SK-MEL-5 (cell line): ENCODE results near the gene BAMBI. TPM values are rescaled to one million over a fixed set of nuclear protein-coding genes. Genes with fewer than 3 reads are reported as not detected.

Experiments used
- DNase-seq: peaks from one replicate; pipeline ENCODE4 v3.0.0-alpha.2; 2016; ENCODE audit warnings: low read depth, low spot score
- in situ Hi-C: cut with HindIII; loops from 2 replicates; pipeline ENCODE4 v1.10.0; 2016; ENCODE audit warnings: low sequenced_read_pairs, high pct_unique_total_duplicates, low pct_unique_long_range_greater_than_20kb
- total RNA-seq: library from RNA; depleted of rRNA; stranded (reverse); fragments of >200 nt; shearing (Covaris generic); gene quantifications from 2 replicates; pipeline ENCODE4 v1.2.3, GENCODE V29; 2014

Gene BAMBI
- total RNA-seq, 1 experiment from 2014 or later, result 335 TPM

DNA sequence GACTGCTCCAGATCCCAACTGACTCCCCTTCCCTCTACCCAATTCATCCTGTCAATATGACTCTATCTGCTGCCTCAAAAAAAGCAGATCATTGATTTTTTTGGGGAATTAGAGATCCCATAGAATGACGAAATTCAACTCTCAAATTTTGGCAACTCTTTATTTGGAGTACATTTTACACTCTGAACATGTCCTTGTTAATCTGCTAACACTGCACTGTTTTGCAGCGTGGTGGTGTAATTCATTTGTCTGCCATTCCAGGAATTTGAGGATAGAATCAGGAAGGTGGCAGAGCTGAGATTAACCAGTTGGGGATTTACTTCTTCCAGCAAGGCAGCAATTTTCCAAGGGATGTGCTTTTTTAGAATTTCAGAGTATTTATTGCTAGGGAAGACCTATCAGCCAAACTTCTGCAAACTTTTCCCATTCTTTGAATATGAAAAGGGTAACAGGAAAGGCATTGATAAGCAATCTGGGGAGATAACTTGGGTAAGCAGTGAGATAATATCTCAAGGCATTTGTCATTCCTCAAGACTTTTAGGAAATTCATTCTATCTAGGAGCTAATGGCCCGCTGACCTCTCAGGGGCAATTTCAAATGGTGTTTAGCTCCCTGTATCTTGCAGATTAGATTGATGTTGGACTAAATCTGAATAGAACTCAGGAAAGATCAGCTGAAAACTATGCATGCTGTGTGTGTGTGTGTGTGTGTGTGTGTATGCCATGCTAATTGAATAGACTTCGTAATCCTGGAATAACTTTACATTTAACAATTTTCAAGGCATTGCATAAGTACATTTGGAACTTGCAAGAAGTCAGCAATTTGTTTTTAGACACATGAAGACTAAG is 9.7 kb downstream of the BAMBI start:
- peak; percentile 37 for DNase-seq
- in situ Hi-C loops, result no loop called here

DNA sequence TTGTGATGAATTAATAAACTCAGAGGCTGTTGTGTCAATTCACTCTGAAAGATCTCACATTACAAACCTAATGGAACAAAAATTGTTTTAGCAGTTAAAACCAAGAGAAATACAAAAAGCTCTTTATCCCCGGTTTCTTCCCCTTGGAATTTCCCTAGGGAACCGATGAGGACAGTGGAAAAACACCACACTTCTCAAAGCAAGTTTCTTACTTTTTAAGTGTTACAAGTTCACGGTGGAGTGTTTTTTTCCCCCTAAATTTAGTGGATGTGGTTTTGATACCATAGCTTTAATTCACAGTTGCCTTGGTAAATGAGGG is 10.3 kb downstream of the BAMBI start:
- DNase-seq, result peak; percentile 64
- in situ Hi-C loops, result no loop called here

DNA sequence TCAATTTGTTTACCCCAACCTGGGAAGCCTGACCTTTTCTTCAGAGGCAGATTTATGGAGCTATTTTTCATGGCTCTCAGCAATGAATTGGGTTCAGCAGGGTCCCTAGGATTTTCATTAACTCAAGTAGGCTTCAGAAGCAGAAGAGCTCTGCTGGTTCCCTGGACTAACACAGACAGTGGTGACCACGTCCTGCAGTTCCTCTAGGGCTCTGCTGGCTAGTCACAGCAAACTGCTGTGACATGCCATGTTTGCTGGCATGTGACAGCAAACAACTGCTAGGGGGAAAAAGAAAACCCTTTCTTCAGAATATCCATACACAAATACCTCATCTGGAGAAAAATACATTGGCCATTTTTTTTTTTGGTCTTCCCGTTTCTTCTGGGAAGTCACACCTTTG is 13.2 kb downstream of the BAMBI start:
- DNase-seq, result no peak
- in situ Hi-C loops, result no loop called here

DNA sequence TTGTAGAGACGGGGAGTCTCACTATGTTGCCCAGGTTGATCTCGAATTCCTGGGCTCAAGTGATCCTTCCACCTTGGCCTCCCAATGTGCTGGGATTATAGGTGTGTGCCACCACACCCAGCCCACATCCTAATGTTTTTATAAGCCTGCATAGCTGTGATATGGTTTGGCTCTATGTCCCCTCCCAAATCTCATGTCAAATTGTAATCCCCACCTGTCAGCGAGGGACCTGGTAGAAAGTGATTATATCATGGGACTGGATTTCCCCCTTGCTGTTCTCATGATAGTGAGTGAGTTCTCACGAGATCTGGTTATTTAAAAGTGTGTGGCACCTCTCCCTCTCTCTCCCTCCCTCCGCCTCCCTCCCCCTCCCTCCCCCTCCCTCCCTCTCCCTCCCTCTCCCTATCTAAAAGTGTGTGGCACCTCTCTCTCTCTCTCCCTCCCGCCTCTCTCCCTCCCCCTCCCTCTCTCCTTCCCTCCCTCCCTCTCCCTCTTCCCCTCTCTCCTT is 13.9 kb downstream of the BAMBI start:
- in situ Hi-C loops, result no loop called here
- DNase-seq, result no peak

DNA sequence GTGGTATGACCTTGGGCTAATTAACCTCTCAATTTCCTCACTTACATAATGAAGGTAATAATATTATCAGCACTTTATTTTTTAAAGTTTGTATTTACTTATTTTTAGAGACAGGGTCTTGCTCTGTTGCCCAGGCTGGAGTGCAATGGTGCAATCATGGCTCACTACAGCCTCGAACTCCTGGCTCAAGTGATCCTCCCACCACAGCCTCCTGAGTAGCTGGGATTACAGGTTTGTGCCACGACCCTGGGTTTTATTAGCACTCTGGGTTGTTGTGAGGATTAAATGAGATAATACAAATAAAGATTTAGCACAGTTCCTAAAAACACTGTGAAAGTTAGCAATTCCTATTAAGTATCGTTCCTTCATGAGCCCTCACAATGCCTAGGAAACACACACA is 14.7 kb downstream of the BAMBI start:
- in situ Hi-C loops, result no loop called here
- DNase-seq, result no peak

DNA sequence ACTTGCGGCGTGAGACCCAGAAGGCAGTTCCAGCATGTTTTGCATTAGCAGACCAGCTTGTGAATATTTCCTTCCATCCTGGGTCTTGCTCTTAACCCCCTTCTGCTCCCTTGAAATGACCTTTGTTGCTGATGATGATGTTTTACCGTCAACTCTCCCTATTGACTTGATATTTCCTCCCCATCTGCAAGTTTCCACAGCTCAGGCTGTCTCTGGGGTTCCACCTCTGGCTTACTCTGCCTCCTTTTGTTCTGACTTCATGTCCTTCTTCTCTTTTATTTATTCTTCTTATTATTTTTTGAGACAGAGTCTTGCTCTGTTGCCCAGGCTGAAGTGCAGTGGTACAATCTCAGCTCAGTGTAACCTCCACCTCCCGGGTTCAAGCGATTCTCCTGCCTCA is 17.2 kb downstream of the BAMBI start:
- in situ Hi-C loops, result no loop called here
- no peak for DNase-seq

DNA sequence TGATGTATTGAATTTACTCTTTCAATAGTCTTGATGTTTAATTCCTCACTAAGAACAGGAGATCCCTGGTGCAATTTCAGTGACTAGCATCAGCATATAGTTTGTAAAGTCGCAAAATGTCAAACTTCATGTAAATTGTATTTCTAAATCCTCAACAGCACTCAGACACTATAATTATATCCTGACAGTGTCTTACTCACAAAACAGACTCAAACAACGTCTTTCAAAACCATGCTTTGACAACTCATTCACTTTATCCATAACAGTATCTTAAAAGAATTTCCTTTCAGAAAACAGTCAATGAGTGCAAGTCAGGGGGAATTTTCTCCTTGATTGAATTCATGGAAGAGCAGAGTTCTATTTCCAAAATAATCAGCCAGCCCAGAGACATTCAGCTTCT is 20.8 kb downstream of the BAMBI start:
- no peak for DNase-seq
- in situ Hi-C loops, result no loop called here

DNA sequence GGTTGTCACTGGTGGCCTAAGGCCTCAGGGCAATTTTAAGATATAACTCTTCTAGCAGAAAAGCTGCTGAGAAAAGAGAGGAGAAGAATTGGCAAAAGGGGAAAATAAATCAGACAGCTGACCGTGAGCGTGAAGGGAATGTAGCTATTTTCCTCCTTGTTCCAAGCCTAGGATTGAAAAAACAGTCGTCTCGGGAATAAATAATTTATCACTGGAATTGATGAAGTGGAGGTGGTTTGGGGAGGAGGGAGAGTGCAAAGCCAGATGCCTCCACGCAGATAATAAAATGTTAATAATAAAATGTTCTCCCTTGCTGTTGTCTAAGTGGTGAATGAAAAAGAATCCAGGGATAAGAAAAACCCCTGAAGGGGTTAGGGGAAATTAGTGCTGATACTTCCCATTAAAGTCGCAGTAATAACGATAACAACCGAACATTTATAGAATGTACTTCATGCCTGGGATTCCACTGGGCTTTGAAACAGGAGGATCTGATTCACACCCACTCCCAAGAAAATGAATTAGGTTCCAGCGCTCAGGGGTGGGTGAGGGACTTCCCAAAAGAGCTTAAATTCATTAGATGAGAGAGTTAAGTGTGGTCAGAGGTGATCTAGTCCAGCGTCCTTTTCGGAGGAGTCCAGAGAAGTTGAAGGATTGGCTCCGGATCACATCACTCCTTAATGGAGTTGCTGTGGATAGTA is 27.3 kb downstream of the BAMBI start:
- in situ Hi-C loops, result no loop called here
- no peak for DNase-seq

DNA sequence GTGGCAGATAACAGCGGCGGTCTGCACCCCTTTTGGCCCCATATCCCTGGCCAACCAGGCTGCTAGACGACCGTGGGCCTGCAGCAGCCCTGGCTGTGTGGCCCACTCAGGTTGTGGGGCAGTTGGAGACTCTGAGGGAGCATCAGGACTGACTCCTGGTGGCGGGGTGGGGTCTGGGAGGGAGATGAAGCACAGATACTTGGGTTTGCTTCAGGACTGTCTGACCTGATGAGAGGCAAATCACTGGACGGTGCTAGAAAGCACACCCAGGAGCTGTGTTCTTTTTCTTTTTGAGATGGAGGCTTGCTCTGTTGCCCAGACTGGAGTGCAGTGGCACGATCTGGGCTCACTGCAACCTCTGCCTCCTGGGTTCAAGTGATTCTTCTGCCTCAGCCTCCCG is 28.2 kb downstream of the BAMBI start:
- in situ Hi-C loops, result no loop called here
- no peak for DNase-seq

DNA sequence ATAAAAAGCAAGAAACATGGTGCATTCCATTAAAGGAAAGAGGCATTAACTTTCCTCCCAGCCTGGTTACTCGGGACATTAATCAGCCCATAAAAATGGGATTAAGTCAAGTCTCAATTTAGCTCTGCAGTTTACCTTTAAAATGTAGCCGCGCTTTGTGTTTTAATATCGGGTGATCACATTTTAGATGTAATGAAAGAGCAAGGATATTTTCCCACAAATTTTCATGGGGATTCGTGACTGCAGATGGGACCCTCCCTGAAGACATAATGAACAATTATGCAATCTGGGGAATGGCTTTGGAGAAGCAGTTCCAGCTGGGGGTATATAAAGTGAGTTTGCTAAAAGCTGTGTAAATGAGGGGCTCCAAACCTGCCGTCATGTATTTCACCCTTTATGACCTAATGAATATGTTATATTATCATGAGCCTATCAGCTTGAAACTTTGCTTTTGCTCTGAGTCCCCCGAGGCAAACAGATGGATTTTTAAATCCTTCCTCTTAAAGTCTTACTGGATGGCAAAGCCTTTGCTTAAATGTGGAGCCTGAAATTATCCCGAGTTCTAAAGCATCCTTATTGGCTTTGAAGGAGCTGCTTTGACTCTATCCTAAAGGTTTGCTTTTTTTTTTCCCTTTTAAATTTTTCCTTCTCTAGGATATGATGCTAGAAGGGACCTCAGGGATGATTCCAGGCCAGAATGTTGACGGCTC is 31.8 kb downstream of the BAMBI start:
- no peak for DNase-seq
- in situ Hi-C loops, result no loop called here

DNA sequence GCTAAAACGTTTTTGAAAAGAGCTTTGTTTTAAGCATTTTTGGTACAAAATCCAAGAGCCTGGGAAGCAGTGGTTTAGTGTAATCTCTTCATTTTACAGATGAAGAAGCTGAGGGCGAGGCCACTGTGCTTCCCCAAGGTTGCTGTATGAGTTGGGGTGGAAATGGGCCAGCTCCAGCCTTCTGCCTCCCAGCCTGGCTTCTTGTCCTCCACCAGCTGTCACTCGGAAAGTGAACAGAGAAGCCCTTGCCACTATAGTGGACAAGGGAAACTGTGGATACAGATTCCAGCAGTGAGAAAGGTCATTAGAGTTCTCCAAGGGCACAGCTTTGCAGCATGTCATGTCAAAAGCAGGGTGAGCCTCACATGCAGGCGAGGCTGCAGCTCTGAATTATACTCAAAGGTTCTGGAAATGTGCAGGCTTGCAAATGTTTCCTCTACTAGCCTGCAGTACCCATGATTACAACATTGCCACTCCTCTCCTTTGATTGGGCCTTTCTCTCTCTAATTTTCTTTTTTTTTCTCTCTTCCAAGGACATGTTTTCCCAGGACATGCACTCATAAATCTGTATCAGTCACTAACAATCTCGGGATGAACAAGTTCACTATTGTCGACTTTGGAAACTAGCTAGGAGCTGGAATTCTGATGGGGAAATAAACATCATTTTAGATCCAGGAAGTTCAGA is 33.0 kb downstream of the BAMBI start:
- no peak for DNase-seq
- in situ Hi-C loops, result no loop called here

DNA sequence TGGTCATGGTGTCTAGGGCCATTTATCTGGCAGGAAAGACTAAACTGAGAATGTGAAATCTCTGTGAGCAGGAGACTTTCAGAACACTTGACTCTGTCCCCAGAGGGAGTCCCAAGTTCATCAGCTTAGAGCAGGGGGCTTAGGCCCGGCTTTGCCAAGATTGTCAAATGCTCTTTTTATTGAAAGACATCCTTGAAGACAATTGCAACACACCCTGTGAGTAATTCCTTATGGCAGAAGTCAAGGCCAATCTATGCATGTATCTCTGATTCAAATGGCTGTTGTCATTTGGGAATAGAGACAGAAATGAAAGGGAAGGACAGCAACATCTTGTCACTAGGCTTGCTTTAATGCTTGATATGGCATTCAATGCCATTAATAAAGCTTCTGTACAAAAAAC is 33.7 kb downstream of the BAMBI start:
- no peak for DNase-seq
- in situ Hi-C loops, result no loop called here

DNA sequence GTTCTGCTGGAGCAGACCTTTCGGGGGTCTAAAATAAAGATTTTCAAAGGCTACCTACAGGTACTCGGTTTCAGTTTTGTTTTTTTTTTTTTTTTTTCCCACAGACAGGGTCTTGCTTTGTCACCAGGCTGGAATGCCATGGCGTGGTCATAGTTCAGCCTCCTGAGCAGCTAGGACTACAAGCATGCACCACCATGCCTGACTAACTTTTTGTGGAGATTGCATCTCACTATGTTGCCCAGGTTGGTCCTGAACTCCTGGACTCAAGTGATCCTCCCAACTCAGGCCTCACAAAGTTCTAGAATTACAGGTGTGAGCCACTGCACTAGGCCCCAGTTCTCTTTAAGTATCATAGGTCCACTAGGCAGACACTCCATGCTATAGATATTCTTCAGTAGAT is 34.5 kb downstream of the BAMBI start:
- in situ Hi-C loops, result no loop called here
- no peak for DNase-seq

DNA sequence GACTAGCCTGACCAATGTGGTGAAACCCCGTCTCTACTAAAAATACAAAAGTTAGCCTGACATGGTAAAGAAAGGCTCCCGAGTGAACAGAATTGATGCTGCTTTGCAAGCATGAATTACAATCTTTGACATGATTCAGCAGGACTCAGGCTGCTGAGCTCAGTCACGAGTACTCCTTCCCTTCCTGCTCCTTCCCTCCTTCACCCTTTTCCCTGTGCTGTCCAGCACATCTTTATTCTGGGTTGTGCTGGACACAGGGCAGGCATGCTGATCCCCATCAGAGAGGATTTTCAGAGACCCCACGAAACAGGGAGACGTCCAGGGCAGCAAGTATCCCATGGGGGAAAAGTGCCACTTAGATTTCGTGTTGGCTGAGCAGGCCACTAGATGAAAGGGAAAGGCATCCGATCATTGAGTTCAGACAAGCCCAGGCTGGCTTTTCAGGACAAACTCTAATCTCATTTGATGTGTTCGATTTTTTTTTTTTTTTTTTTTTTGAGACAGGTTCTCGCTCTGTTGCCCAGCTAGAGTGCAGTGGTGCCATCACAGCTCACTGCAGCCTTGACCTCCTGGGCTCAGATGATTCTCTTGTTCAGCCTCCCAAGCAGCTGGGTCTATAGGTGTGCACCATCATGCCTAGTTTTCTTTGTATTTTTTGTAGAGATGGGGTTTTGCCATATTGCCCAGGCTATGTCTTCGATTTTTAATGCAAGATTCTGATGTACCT is 36.5 kb downstream of the BAMBI start:
- DNase-seq, result no peak
- in situ Hi-C loops, result no loop called here

DNA sequence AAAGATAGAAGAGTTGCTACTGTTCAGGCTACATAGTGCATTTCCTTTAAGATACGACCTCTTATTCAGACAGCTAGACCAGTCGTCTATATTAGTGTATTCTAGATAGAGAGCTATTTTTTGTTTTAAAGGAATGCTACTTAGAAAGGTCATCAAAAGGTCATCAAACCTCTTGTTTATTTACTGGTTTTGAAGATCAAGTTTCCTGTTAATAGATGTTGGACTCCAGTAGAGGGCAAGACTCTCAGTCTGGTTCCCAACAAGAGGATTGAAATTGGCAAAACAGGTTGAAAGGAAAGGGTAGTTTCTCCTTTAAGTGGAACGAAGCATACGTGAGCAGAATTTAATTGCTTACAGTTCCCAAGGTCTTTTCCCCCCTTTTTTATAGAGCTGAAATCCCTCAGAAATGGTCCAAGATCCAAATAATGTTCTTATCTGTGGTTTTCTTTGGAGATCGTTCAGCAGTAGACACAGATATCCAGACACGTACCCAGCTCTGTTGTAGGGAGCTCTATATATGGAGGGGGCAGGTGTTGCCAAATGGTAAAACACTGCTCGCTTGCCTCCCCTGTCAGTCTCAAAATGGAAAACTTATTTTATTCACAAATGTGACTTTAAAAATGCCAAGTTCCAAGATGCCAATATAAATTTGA is 37.2 kb downstream of the BAMBI start:
- DNase-seq, result no peak
- in situ Hi-C loops, result no loop called here

DNA sequence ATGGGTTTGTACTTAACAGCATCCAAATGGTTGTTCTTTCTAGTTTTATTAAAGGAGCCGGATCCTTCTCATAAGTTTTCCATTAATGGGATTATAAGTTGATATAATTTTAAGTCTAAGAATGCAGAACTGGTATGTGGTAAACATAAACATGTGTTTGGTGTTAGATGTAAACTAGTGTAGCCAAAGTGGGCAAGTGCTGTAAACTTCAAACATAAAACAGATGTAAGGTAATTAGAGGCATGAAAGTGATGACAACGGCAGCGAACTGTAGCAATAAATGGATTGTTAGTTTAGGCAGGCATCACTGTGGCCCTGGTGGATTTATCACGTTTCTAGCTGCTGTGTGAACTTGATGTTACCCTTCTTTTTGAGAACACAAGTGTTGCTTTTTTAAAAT is 37.9 kb downstream of the BAMBI start:
- no peak for DNase-seq
- in situ Hi-C loops, result no loop called here

DNA sequence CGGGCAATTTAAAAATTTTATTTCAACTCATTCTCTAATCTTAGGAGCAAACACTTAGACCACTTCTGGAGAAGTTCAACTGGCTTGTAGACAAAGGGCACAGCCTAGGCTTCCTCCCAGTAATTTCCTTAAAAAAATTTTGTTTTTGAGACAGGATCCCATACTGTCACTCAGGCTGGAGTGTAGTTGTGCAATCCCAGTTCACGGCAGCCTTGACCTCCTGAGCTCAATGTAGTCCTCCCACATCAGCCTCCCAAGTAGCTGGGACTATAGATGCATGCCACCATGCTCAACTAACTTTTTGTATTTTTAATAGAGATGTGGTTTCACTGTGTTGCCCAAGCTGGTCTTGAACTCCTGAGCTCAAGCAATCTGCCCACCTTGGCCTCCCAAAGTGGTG is 38.4 kb downstream of the BAMBI start:
- in situ Hi-C loops, result no loop called here
- no peak for DNase-seq
